Astrocyte of the cerebellum (primary cell): ENCODE measurements around the gene SYNJ2.

Experiments
- DNase-seq: peaks from one replicate; pipeline ENCODE4 v3.0.0-alpha.2; 2011; ENCODE audit warnings: low read depth
- H3K4me3 ChIP-seq: 2 replicates; pipeline ENCODE4 v1.5.1; 2011; ENCODE audit warnings: mild to moderate bottlenecking, low read depth, low read length, moderate library complexity
- CTCF ChIP-seq: IDR thresholded peaks from 2 replicates; pipeline ENCODE4 v1.5.1; 2012; ENCODE audit warnings: low read length, low read depth, moderate library complexity, mild to moderate bottlenecking; ENCODE audit errors: missing control alignments
- in situ Hi-C: cut with HindIII; loops from 2 replicates; pipeline ENCODE4 v1.10.0; 2017; ENCODE audit warnings: low sequenced_read_pairs

Gene SYNJ2

GRCh38 chr6:158049055-158050028, 67.7 kb downstream of the SYNJ2 start:
- in situ Hi-C loops: no loop called here
- TF ChIP-seq CTCF: no peak
- DNase-seq: no peak
- H3K4me3 ChIP-seq: no peak overlapping the region

- no peak for DNase-seq
- in situ Hi-C loops: no loop called here
- no peak overlapping the region for H3K4me3 ChIP-seq
- no peak for TF ChIP-seq CTCF
Observed at GRCh38 chr6:158050107-158050735, 68.6 kb downstream of the SYNJ2 start.

DNA sequence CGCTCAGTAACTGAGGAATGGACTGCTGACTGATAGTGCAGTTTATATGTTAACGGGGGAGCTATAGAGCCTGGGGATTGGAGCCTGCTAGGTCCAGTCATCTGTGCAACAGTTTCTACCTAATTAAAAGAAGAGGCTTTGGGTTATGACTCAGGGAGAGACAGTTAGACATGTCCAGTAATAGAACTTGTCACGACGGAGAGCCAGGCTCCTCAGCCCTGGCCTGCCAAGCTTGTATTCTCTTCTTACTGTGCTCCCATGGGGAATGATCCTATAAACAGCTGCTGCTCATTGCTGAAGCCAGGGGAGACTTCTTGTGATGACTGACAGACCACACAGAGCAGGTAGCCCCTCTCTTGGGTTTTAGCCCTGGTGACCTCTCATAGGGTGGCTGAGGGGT, 69.3 kb downstream of the SYNJ2 start:
- no peak for DNase-seq
- no peak for TF ChIP-seq CTCF
- in situ Hi-C loops: no loop called here
- H3K4me3 ChIP-seq: no peak overlapping the region

DNA sequence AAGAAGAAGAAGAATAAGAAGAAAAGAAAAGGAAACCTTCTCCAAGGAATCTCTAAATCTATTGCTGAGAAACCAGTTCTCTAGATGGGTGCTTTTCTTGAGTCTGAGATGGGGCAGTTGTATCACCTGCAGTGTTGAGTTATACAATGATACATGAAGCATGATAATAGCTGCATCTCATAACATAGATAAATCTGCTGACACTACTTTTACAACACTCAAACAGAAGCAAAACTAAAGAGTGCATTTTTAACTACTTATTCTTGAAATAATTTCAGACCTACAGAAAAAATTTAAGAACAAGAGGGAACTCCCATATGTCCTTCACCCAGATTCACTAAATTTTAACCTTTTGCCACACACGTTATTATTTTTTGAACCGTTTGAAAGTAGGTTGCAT, 70.3 kb downstream of the SYNJ2 start:
- DNase-seq: no peak
- H3K4me3 ChIP-seq: no peak overlapping the region
- in situ Hi-C loops: no loop called here
- TF ChIP-seq CTCF: no peak

DNA sequence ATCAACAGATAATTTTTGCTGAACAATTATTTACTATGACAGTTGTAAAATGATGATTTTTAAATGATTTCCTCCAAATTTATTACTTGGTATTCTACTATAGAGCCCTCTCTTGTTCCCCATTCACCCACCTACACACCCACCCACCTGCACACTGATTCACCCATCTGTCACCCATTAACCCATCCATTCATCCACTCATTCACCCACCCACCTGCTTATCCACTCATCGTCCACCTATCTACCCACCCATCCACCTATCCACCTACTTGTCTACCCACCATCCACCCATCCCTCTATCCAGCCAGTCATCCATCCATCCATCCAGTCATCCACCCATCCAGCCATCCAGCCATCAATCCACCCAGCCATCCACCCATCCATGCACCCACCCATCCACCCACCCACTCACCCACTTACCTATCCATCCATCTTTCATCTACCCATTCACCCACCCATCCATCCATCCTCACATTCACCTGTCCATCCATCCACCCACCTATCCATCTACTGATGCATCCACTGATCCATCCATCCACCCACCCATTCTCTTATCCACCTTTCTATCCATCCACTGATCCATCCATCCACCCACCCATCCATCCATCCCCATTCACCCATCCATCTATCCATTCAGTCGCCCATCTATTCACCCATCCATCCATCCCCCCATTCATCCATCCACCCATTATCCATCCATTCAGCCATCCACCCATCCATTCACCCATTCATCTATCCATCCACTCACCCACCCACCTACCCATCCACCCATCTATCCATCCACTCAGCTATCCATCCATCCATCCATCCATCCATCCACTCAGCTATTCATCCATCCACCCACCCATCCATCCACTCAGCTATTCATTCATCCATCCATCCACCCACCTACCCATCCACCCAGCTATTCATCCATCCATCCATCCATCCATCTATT, 72.0 kb downstream of the SYNJ2 start:
- in situ Hi-C loops: no loop called here
- H3K4me3 ChIP-seq: no peak overlapping the region
- DNase-seq: no peak
- TF ChIP-seq CTCF: no peak

DNA sequence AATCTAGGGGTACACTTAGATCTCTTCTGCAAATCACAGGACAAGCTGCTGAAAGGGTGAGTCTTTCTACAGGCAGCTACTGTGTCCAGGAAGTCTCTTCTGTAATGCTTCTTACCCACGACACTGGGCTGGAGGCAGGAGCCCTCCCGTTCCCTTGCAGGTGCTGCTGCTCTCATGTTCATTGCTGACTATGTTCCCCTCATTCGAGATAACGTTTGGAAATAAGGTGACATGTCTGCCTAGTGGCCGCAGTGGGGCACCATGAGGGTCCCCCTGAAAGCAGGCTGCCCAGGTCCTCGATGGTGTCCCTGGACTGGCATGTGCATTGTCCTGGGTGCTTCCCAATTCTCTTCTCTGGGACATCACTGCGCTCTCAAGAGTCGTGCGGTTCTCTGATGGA, 74.7 kb downstream of the SYNJ2 start:
- in situ Hi-C loops: no loop called here
- no peak overlapping the region for H3K4me3 ChIP-seq
- no peak for DNase-seq
- no peak for TF ChIP-seq CTCF
